Measurements from ENCODE around the gene PIGV. TPM values are rescaled to one million over a fixed set of nuclear protein-coding genes. Genes with fewer than 3 reads are reported as not detected.
"Not testable (repeated sequence)": the region's sequence is repeated elsewhere in the genome, so short reads cannot be mapped to it uniquely, and the experiment has no call there.

Gene PIGV
- total RNA-seq, 1 experiment from 2014 or later: 18.5 TPM

DNA sequence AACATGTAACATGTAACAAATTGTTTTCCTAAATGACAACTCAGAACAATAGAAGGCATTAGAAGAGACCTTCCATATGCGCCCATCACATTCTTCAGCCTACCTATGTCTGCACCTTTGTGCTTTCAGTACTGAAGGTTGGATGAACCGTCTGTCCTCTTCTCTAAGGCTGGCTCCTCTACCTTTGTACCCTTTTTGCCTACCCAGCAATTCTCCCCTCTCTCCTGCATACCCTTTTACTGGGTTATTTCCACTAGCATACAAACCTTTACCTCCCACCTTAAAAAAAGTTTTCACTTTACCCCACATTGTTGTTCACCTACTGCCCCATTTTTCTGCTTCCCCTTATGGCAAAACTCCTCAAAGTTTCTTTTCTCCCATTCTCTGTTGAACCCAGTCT lies 5.2 kb downstream of the PIGV start:
- no peak for DNase-seq (ENCODE audit: low read depth)

DNA sequence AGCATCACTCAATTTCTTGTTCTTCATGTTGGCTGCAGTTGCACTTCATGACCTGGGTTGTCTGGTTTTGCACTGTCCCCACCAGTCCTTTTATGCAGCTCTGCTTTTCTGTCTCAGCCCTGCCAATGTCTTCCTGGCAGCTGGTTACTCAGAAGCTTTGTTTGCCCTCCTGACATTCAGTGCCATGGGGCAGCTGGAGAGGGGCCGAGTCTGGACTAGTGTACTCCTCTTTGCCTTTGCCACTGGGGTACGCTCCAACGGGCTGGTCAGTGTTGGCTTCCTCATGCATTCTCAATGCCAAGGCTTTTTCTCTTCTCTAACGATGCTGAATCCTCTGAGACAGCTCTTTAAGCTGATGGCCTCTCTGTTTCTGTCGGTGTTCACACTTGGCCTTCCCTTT lies 6.6 kb downstream of the PIGV start:
- DNase-seq (ENCODE audit: low read depth): no peak

DNA sequence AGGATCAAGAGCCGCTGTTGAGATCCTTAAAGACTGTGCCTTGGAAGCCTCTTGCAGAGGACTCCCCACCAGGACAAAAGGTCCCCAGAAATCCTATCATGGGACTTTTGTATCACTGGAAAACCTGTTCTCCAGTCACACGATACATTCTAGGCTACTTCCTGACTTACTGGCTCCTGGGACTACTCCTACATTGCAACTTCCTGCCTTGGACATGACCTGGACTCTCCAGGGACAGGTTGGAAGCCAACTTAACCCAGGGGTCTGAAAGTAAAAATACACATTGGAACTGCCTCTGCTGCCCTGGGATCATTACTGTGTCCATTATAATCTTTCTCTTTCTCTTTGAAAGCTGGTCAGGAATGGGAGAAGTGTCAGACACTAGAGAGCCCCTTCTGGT lies 9.9 kb downstream of the PIGV start:
- no peak for DNase-seq (ENCODE audit: low read depth)

DNA sequence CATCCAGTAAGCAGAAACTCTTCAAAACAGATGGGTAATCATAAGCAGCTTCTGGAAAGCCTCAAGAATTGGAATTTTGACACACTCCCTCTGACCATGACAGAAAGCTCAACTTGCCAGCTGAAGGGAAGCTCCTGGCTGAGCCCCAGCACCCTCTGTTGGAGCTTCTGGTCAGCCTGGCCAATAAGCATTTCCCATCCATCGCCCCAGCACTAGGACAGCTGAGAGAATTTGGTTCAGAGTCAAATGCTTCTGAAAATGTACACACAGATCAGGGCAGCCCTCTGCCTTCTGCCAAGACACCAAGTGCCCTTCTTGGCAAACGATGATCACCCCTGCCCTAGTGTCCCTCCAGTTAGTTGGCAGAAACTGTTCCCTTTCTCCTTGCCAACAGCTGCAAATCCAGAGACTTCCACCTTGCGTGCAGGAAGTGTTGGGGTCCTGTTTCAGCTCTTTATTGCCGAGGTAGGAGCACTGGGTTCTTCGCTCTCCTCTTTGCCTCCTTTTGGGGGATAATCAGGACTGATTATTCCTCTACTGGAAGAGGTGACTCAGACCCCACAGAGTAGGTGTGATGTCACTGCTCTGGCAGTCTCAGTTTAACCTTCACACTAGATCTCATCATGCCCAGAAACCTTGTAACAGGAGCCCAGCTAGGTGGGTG lies 11.9 kb downstream of the PIGV start:
- peak; percentile 68 for DNase-seq (ENCODE audit: low read depth)

DNA sequence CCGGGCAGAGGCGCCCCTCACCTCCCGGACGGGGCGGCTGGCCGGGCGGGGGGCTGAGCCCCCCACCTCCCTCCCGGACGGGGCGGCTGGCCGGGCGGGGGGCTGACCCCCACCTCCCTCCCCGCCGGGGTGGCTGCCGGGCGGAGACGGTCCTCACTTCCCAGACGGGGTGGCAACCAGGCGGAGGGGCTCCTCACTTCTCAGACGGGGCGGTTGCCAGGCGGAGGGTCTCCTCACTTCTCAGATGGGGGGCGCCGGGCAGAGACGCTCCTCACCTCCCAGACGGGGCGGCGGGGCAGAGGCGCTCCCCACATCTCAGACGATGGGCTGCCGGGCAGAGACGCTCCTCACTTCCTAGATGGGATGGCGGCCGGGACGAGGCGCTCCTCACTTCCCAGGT lies 16.2 kb downstream of the PIGV start:
- DNase-seq (ENCODE audit: low read depth): not testable (repeated sequence)

DNA sequence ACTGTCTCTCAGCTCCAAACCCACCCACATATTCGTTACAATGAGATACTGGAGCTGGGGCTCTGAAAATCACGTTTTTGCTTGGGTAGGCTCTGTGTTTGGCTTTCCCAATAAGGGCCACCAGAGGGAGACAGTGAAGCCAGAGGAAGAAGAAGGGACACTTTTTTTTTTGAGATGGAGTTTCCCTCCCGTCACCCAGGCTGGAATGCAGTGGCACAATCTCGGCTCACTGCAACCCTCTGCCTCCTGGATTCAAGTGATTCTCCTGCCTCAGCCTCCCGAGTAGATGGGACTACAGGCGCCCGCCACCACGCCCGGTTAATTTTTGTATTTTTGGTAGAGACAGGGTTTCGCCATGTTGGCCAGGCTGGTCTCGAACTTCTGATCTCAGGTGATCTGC lies 22.4 kb downstream of the PIGV start:
- DNase-seq (ENCODE audit: low read depth): peak; percentile 70

DNA sequence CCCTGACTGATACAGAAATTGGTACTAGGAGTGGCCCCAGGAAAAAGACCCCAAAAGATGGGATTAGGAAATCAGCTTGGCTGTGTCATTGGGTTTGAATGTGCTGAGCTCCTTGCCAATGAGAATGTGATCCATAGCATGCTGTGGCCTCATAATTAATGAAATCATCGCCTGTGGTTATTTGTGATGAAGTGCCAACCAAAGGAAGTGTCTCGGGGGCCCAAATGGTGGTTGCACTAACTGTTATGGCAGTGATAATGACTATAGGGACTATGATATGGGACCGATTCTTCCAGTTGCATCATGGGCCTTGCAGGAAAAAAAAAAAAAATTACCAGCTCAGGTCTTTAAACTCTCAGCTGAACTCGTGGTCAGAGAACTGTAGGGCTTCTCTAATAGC lies 23.3 kb downstream of the PIGV start:
- no peak for DNase-seq (ENCODE audit: low read depth)

DNA sequence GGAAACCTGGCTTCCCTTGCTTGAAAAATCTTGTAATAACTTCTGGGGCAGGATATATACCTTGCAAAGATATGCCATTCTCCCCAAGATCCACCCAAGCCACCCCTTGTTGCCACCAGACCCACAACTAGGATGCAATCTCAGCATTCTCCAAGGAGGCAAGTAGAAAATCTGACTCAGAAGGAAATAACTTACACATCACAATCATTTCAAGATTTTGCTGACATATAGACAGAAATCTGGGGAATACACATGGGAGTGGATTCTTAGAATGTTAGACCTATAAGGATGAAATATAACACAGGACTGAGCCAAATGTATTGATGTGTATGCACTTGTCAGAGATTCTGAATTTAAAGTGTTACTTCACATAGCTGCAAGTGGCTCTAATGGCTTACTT lies 24.0 kb downstream of the PIGV start:
- no peak for DNase-seq (ENCODE audit: low read depth)

DNA sequence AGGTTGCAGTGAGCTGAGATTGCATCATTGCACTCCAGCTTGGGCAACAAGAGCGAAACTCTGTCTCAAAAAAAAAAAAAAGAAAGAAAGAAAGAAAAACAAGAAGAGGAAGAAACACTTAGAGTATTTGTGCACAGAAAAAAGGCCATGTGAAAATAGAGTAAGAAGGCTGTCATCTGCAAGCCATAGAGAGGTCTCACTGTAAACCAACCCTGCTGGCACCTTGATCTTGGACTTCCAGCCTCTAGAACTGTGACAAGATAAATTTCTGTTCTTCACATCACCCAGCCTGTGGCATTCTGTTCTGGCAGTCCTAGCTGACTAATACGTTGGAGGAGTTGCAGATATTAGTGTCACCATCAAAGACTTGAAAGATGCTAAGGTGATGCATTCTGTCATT lies 26.6 kb downstream of the PIGV start:
- DNase-seq (ENCODE audit: low read depth): no peak

DNA sequence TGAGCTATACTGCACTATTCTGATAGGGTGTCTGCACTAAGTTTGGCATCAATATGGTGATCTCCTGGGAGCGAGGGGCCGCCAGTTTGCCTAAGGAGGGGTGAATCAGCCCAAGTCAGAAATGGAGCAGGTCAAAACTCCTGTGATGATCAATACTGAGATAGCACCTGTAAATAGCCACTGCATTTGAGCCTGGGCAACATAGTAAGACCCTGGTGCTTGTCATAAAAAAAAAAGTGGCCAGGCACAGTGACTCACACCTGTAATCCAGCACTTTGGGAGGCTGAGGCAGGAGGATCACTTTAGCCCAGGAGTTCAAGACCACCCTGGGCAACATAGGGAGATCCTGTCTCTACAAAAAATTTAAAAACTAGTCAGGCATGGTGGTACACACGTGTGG lies 27.1 kb downstream of the PIGV start:
- DNase-seq (ENCODE audit: low read depth): no peak

DNA sequence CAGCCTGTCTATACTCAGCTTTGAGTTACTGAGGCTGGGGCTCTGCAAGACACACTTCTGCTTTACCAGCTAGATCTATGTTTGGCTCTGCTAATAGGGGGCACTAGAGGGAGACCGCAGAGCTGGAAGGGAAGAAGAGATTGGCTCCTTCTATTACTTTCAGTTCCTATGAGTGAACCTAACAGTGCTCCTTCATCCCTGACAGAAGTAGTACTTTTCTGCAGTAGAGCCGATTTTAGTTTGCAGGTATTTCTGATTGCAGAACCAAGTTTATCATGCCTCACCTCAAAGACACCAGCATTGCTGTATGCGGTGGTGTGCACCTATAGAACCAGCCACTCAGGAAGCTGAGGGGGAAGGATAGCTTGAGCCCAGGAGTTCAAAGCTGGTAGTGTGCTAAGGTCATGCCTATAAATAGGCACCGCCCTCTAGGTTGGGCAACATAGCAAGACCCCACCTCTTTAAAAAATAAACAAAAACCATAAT lies 33.1 kb downstream of the PIGV start:
- DNase-seq (ENCODE audit: low read depth): no peak

DNA sequence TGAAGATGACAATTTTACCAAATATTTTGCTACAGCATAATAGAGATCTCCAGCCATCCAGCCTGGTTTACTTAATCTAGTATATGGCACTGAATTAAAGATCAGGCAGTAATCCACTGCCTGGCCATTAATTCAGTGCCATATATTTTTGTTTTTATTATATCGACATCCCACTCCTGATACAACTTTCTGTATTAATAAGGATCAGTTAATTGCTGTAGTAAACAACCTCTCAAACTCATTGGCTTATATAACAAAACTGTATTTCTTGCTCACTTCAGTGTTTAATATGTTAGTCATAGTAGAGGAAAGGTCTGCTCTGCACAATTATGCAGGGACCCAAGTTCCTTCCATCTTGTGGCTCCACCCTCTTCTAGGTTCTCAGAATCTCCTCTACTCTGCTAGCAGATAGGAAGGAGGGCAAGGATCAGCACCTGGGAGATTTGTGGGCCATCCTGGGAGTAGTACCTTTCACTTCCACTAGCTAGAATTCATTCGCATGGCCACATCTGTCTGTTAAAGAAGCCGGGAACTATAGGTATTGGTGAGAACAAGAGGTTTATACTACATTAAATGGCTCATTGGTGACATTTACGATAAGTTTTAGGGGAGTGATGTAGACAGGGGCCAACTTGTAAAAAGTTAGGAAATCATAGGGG lies 35.1 kb downstream of the PIGV start:
- DNase-seq (ENCODE audit: low read depth): no peak

DNA sequence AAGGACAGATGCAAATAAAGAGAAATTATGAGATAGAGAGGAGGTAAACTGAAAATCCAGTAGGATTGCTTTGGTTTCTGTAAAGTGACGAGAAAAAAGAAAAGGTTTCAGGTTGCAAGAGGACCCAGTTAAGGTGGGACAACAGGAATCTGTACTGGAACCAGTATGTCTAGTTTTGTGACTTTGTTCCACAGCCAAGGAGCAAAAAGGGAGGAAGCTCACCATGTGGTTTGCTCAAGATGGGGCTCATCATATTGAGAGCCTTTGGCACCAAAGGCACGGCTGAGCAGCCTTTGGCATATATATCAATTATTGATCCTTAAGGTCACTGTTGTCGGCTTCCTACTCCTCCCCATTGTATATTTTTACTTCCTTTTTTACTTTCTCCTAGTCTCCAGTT lies 37.0 kb downstream of the PIGV start:
- DNase-seq (ENCODE audit: low read depth): no peak

DNA sequence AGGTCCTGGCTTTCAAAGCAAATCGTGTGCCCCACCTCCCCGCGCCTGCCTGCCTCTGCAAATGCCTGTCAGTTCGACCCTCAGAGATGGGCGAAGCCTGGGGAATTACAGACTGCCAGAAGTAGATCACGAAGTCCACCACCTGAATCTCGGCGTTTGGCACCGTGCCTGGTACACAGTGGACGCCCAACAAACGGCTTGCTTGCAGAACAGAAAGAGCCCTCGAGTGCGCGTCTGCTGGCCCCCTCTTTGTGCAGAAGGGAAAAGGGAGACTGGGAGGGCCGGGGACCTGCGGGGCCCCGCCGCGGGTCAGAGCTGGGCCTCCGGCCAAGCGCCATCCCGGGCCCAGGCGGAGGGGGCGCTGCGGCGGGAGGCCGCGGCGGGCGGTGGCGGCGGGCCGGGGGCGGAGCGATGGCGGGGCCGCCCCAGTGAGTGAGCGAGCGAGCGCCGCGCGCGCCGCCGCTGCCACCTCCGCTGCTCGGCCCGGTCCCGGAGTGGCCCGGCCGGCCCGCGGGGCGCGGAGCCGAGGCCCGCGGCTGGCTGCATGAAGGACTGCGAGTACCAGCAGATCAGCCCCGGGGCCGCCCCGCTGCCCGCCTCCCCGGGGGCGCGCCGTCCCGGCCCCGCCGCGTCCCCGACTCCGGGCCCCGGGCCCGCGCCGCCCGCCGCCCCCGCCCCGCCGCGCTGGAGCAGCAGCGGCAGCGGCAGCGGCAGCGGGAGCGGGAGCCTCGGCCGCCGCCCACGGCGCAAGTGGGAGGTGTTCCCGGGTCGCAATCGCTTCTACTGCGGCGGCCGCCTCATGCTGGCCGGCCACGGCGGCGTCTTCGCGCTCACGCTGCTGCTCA lies 38.7 kb downstream of the PIGV start, which contains the start of gene ZDHHC18:
Gene ZDHHC18, plus strand, starts transcription at position 428 of the 845 bp plus-strand sequence. Its CDS starts 117 bp downstream, at position 545.
- peak; percentile 64 for DNase-seq (ENCODE audit: low read depth)

DNA sequence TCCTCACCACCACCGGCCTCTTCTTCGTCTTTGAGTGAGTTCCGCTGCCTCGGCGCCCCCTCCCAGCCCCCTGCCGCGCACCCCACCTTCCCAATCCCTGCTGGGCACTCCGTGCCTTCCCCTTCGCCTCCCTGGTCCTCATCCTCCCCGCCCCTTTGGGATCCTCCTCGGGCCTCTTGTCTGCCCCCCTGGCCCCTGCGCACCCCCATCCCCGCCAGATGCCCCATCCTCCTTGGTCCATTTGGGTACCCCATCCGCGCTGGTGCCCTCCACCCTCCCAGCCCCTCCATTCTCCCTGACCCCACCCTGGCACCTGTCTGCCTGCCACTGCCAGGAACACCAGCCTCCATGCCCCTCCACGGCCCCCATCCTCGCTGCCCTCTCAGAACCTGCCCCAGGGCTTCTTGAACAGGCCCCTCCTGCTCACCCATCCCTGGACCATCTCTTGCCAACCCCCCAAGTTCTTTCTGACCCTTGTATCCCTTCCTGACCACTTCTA lies 39.4 kb downstream of the PIGV start:
- no peak for DNase-seq (ENCODE audit: low read depth)

DNA sequence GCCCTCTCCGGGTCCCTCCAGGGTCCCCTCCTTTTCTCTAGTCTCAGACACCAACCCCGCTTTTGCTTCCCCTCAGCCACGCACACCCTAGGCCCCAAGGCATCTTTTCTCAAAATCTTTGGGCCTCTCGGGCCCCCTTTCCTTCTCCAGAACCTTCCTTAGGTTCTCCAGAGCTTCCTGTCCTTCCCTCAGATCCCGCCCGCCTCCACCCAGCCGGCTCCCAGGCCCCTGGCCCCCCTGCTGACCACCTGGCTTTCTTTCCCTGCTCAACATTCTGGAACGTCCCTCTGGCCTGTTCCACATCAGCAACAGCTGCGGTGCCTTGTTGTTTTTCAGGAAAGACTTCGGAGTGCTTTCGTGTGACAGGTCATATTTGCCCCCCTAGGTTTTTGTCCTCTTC lies 39.9 kb downstream of the PIGV start:
- DNase-seq (ENCODE audit: low read depth): no peak

DNA sequence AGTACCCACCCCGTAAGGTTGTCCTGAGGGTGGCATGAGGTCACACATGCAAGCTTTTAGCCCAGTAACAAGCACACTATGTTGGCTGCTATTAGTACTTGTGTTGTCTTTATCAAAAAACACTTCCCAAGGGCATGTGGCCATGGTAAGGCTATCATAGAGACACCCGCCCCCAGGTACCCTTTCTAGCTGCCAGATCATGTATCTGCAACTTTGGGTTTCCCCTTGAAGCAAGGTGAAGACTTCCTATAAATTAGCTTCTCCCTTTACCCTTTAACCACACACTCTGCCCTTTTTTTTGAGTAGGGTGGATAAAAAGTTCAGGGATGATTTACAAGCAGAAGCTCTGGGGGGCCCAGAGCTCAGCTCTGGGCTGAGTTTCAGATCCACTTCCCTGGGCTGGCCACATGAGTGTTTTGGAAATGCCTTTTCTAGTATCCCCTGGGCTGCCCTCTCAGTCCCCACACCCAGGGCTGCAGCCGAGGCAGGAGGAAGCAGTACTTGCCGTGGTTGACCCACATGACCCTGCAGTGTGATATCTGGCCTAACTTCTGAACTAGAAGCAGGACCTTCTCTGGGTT lies 40.8 kb downstream of the PIGV start:
- no peak for DNase-seq (ENCODE audit: low read depth)

DNA sequence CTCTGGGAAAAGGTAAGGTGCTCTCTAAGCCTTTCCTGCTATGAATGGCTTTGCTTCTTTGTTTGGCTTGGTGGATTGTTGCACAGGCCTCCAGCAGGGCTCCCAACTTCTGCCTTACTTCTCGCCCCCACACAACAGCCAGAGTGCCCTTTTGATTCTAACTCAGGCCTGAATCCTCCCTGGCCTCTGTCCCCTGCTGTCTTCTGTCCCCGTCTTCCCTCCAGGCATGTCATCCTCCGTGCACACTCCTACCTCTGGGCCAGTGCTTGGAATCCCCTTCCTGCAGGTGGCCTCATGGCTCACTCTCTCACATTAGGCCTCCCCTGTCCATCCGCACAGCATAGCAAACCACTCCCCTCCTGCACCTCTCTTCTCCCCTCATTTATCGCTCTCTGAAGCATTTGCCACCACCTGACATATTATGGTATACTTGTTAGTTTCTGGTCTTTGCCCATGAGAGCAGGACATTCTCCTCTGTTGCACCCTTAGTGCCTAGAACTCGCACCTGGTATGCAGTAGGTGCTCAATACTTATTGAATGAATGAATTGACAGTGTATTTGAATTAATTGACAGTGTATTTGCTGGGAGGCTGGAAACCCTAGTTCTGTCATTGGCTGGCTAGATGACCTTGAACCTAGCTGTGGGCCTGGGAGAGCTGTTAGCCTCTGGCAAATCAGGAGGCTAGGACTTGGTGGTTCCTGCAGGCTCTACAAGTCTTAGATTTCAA lies 41.6 kb downstream of the PIGV start:
- no peak for DNase-seq (ENCODE audit: low read depth)

DNA sequence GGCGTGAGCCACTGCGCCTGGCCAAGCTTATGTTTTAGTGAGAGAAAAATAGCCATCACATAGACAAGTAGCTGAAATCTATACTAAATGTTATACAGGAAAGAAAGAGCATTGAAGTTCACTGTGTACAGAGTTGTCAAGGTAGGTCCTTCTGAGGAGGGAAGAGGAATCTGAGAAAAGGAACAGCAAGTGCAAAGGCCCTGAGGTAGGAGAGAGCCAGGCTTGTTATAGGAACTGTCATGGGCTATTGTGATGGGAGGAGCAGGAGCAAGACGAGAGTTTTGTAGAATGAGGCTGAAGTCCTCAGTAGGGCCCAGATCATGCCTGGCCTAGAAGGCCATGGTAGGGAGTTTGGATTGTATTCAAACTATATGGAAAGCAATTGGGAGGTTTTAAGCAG lies 43.3 kb downstream of the PIGV start:
- no peak for DNase-seq (ENCODE audit: low read depth)

DNA sequence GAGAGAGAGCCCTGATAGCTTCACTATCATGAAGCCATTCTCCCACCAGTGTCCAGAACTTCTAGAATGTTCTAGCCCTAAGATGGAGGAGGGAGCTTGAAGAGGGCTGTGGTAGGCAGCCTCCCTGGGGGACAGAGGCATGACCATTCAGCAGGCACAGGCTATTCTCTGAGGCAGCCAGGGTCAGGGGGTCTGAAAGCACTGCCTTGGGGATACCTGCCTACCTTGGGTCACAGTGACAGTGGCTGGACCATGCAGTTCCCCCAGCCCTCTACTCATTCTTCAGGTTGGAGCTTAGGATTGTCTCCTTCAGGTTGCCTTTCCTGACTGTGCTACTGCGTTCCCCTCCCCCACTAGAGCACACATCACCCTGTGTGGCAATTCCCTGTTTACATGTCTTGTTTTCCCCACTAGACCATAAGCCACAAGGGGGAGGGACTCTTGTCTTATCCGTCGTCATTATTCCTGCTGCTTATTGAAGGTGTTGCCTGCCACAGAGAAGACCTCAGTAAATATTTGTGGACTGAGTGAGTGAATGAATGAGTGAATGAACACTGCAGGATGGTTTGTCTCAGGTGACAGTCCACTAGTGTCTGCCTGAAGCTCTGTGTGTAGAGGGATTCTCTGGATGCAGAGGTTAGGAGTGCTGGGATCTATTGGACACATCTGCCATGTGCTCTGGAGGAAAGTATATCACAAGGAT lies 43.9 kb downstream of the PIGV start:
- DNase-seq (ENCODE audit: low read depth): no peak

All from RPMI7951 (cell line).